Measurements from ENCODE around the gene TAS2R5. TPM values are rescaled to one million over a fixed set of nuclear protein-coding genes. Genes with fewer than 3 reads are reported as not detected.
"Not testable (repeated sequence)": the region's sequence is repeated elsewhere in the genome, so short reads cannot be mapped to it uniquely, and the experiment has no call there.

The TAS2R5 gene
- 6.1 TPM for total RNA-seq

DNA sequence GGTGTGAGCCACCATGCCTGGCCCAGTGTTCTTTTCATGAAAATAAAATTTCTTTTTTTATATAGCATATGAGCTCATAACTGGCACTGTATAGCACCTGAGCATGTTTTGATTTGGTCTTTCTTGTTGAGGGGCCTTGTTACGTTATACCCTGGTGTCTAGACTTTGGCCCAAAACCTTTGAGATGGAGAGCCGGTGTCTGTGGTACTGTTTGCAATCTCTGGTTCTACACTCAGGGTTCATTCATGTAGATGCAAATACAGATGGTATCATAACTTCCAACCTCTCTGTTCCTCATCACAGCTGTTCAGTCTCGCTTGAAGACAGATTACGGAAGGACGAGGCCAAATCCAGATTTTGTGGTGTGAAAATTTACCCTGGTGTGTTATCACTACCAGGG, at the start of gene TAS2R5:
TAS2R5 (plus strand) TSS at position 301 of the 400 bp plus-strand sequence. CDS start 145 bp downstream, outside the sequence.
- H3K4me3 ChIP-seq: no peak within 1 kb of the TSS
- no peak within 1 kb of the TSS for H3K27ac ChIP-seq
- H3K36me3 ChIP-seq: no peaks in the 10 kb centered on the region
- intact Hi-C loops (cut with DNase I): no loop called here
- no peaks in the 10 kb centered on the region for H3K27me3 ChIP-seq
- DNase-seq (ENCODE audit: extremely low spot score in 2 of 2): no peak
- H3K4me1 ChIP-seq: no peaks in the 10 kb centered on the region
- TF ChIP-seq CTCF (IDR thresholded peaks at IDR 0.05) (no peak), POLR2A (IDR thresholded peaks at IDR 0.05) (no peak), POLR2AphosphoS5 (IDR thresholded peaks at IDR 0.05; ENCODE audit: insufficient read depth in 1 of 2, low read depth in 1 of 2) (no peak)
- no peaks in the 10 kb centered on the region for H3K9me3 ChIP-seq

- TF ChIP-seq POLR2AphosphoS5 (IDR thresholded peaks at IDR 0.05; ENCODE audit: insufficient read depth in 1 of 2, low read depth in 1 of 2) (no peak), CTCF (IDR thresholded peaks at IDR 0.05) (no peak), POLR2A (IDR thresholded peaks at IDR 0.05) (no peak)
- Histone ChIP-seq H3K4me3 (no peak overlapping the region), H3K27ac (no peak overlapping the region), H3K4me1 (peaks cover 30% of the 10 kb centered on the region), H3K36me3 (peaks cover 0 to 61% of the 10 kb centered on the region in 2 donors), H3K27me3 (no peaks in the 10 kb centered on the region), H3K9me3 (no peaks in the 10 kb centered on the region)
- intact Hi-C loops (cut with DNase I): no loop called here
- DNase-seq (ENCODE audit: extremely low spot score in 2 of 2): no peak
Measured at GRCh38 chr7:141742229-141742628, 47.8 kb upstream of the TAS2R5 start.

GRCh38 chr7:141744131-141744530, 45.9 kb upstream of the TAS2R5 start:
- Histone ChIP-seq H3K9me3 (no peaks in the 10 kb centered on the region), H3K27me3 (no peaks in the 10 kb centered on the region), H3K36me3 (peaks cover 0 to 78% of the 10 kb centered on the region in 2 donors), H3K4me3 (no peak overlapping the region), H3K27ac (no peak overlapping the region), H3K4me1 (peaks cover 22% of the 10 kb centered on the region)
- intact Hi-C loops (cut with DNase I): no loop called here
- DNase-seq (ENCODE audit: extremely low spot score in 2 of 2): no peak
- no peak for TF ChIP-seq POLR2A (IDR thresholded peaks at IDR 0.05)
- TF ChIP-seq CTCF (IDR thresholded peaks at IDR 0.05): no peak
- TF ChIP-seq POLR2AphosphoS5 (IDR thresholded peaks at IDR 0.05; ENCODE audit: insufficient read depth in 1 of 2, low read depth in 1 of 2): no peak

DNA sequence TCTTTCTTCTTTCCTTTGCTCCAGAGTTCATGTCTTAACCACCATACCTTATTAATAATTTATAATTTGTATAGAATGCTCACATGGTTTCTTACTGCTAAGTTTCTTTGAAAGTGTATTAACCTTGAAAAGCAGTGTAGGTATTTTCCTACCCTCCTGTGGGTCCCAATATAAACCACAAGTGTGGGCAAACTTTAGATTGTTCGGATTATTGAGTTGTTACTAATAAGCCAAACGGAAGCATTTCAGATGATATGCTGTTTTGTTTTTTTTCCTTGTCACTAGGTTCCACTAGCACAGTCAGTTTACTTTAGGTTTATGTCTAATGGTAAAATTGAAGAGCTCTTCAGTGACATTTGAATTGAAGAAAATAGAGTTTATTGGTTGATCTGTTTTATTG, 41.6 kb upstream of the TAS2R5 start:
- Histone ChIP-seq H3K9me3 (peaks cover 17% of the 10 kb centered on the region), H3K4me1 (no peaks in the 10 kb centered on the region), H3K27me3 (no peaks in the 10 kb centered on the region), H3K36me3 (peaks cover 12 to 93% of the 10 kb centered on the region in 2 donors), H3K4me3 (no peak overlapping the region), H3K27ac (no peak overlapping the region)
- no peak for DNase-seq (ENCODE audit: extremely low spot score in 2 of 2)
- intact Hi-C loops (cut with DNase I): no loop called here
- no peak for TF ChIP-seq POLR2AphosphoS5 (IDR thresholded peaks at IDR 0.05; ENCODE audit: insufficient read depth in 1 of 2, low read depth in 1 of 2)
- no peak for TF ChIP-seq POLR2A (IDR thresholded peaks at IDR 0.05)
- TF ChIP-seq CTCF (IDR thresholded peaks at IDR 0.05): no peak

GRCh38 chr7:141751904-141752303, 38.1 kb upstream of the TAS2R5 start:
- H3K4me1 ChIP-seq; H3K27ac ChIP-seq; H3K4me3 ChIP-seq; DNase-seq (ENCODE audit: extremely low spot score in 2 of 2); intact Hi-C loops (cut with DNase I); H3K27me3 ChIP-seq: not testable (repeated sequence)
- Histone ChIP-seq H3K36me3 (peaks cover 12 to 63% of the 10 kb centered on the region in 2 donors), H3K9me3 (peaks cover 17% of the 10 kb centered on the region)
